ENCODE results near the gene CCDC34. TPM values are rescaled to one million over a fixed set of nuclear protein-coding genes. Genes with fewer than 3 reads are reported as not detected.

The CCDC34 gene
- total and polyA plus RNA-seq, 8 donors = 0.89 to 65.8 (median 7.0) TPM; not detected in 1

- intact Hi-C loops (cut with DNase I; ENCODE audit: low total_unique reads) = no loop called here
- peaks cover 7 to 38% (median 11%) of the 10 kb centered on the region in 4 donors for H3K4me1 ChIP-seq
- WGBS, 5 donors = 61 to 77% (median 74%) methylated on average over 3 of the region's 3 CpGs
Measured at GRCh38 chr11:27406498-27407354, 43.7 kb upstream of the CCDC34 start.

DNA sequence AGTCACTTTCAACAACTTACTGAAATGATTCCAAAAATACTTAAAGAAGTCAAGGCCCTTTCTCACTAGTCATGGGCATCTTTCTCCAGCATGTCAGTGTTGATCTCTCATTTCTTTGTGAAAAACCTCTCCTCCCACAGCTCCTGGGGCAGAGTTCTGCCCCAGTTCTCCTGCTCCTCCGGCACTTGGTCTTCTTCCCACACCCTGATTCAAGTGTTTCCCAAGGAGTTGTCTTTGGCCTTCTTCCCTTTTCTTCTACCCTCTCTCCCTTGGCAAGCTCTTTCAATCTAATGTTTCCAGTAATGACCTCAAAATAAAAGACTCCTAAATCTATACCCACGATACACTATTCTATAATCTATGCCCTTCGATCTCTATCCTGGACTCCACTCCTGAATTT is 42.1 kb upstream of the CCDC34 start:
- Histone ChIP-seq H3K9me3 (no peaks in the 10 kb centered on the region), H3K27ac (no peak overlapping the region), H3K27me3 (no peaks in the 10 kb centered on the region), H3K36me3 (no peaks in the 10 kb centered on the region), H3K4me1 (peaks cover 7 to 39% (median 11%) of the 10 kb centered on the region in 4 donors), H3K4me3 (no peak overlapping the region)
- intact Hi-C loops (cut with DNase I; ENCODE audit: low total_unique reads) = no loop called here
- TF ChIP-seq EP300 (IDR thresholded peaks at IDR 0.05) = no peak
- TF ChIP-seq POLR2AphosphoS5 (IDR thresholded peaks at IDR 0.05) = no peak
- no peak for TF ChIP-seq POLR2A (IDR thresholded peaks at IDR 0.05)
- no peak for TF ChIP-seq CTCF (IDR thresholded peaks at IDR 0.05)
- WGBS, 5 donors = 83 to 95% (median 90%) methylated on average over 3 of the region's 3 CpGs
- no peak for DNase-seq

More at GRCh38 chr11:27406498-27407354, 43.7 kb upstream of the CCDC34 start:
- Histone ChIP-seq H3K36me3 (no peaks in the 10 kb centered on the region), H3K9me3 (no peaks in the 10 kb centered on the region), H3K27me3 (no peaks in the 10 kb centered on the region), H3K27ac (no peak overlapping the region), H3K4me3 (no peak overlapping the region)
- no peak for TF ChIP-seq EP300 (IDR thresholded peaks at IDR 0.05)
- no peak for DNase-seq

DNA sequence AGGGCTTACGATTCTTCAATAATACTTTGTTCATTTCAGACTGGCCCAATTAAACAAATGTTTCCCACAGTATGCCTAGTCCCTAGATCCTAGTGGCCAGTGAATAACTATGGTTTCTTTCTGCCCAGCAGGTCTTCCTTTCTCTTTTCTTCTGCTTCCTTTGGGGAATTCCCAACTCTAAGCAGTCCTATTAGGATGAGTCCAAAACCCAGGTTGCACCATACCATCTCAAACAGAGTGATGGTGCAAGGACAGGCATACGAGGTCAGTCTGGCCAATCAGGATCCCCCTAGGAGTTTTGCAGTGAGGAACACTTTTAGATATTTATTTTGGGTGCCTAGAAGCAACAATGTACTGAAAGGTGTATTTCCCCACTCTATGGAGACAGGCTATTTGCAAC is 41.4 kb upstream of the CCDC34 start:
- Histone ChIP-seq H3K9me3 (no peaks in the 10 kb centered on the region), H3K36me3 (no peaks in the 10 kb centered on the region), H3K27me3 (no peaks in the 10 kb centered on the region), H3K4me3 (no peak overlapping the region), H3K27ac (no peak overlapping the region), H3K4me1 (peaks cover 7 to 36% (median 11%) of the 10 kb centered on the region in 4 donors)
- DNase-seq = no peak
- intact Hi-C loops (cut with DNase I; ENCODE audit: low total_unique reads) = no loop called here
- TF ChIP-seq POLR2AphosphoS5 (IDR thresholded peaks at IDR 0.05) = no peak
- no peak for TF ChIP-seq CTCF (IDR thresholded peaks at IDR 0.05)
- TF ChIP-seq POLR2A (IDR thresholded peaks at IDR 0.05) = no peak
- WGBS, 5 donors = 84 to 97% (median 90%) methylated on average over 2 of the region's 2 CpGs

- Histone ChIP-seq H3K4me1 (peaks cover 7 to 37% (median 12%) of the 10 kb centered on the region in 4 donors), H3K27ac (peak overlapping the region in 1 of 5 donors; percentile 57), H3K36me3 (no peaks in the 10 kb centered on the region), H3K27me3 (no peaks in the 10 kb centered on the region), H3K4me3 (no peak overlapping the region), H3K9me3 (no peaks in the 10 kb centered on the region)
- no peak for TF ChIP-seq EP300 (IDR thresholded peaks at IDR 0.05)
- TF ChIP-seq POLR2AphosphoS5 (IDR thresholded peaks at IDR 0.05) = no peak
- TF ChIP-seq CTCF (IDR thresholded peaks at IDR 0.05) = no peak
- TF ChIP-seq POLR2A (IDR thresholded peaks at IDR 0.05) = no peak
- no peak for DNase-seq
- intact Hi-C loops (cut with DNase I; ENCODE audit: low total_unique reads) = no loop called here
- 83 to 91% (median 89%) methylated on average over 2 of the region's 2 CpGs for WGBS, 5 donors
Measured at GRCh38 chr11:27403195-27403594, 40.2 kb upstream of the CCDC34 start.

GRCh38 chr11:27402450-27402849 is 39.4 kb upstream of the CCDC34 start:
- TF ChIP-seq CTCF (IDR thresholded peaks at IDR 0.05) = no peak
- no peak for TF ChIP-seq POLR2AphosphoS5 (IDR thresholded peaks at IDR 0.05)
- TF ChIP-seq EP300 (IDR thresholded peaks at IDR 0.05) = no peak
- no peak for TF ChIP-seq POLR2A (IDR thresholded peaks at IDR 0.05)
- Histone ChIP-seq H3K27me3 (no peaks in the 10 kb centered on the region), H3K36me3 (no peaks in the 10 kb centered on the region), H3K4me3 (no peak overlapping the region), H3K9me3 (no peaks in the 10 kb centered on the region), H3K4me1 (peaks cover 14 to 44% (median 19%) of the 10 kb centered on the region in 4 donors), H3K27ac (peak overlapping the region in 3 of 5 donors; percentile 31 to 57 (median 48))
- 83 to 93% (median 87%) methylated on average over 2 of the region's 2 CpGs for WGBS, 5 donors
- intact Hi-C loops (cut with DNase I; ENCODE audit: low total_unique reads) = no loop called here
- DNase-seq = no peak

All from stomach (tissue), 9 donors.